Stimulated activated CD8-positive, alpha-beta memory T cell treated with anti-CD3 and anti-CD28 coated beads, Interleukin-15, amount 100 ng/mL, for 1 hour (primary cell): Measurements from ENCODE around the gene MYEF2.

Source experiments
- DNase-seq: peaks from one replicate; pipeline ENCODE4 v3.0.0-alpha.2; 2020; ENCODE audit warnings: low read depth

MYEF2 gene, protein sequence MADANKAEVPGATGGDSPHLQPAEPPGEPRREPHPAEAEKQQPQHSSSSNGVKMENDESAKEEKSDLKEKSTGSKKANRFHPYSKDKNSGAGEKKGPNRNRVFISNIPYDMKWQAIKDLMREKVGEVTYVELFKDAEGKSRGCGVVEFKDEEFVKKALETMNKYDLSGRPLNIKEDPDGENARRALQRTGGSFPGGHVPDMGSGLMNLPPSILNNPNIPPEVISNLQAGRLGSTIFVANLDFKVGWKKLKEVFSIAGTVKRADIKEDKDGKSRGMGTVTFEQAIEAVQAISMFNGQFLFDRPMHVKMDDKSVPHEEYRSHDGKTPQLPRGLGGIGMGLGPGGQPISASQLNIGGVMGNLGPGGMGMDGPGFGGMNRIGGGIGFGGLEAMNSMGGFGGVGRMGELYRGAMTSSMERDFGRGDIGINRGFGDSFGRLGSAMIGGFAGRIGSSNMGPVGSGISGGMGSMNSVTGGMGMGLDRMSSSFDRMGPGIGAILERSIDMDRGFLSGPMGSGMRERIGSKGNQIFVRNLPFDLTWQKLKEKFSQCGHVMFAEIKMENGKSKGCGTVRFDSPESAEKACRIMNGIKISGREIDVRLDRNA

DNA sequence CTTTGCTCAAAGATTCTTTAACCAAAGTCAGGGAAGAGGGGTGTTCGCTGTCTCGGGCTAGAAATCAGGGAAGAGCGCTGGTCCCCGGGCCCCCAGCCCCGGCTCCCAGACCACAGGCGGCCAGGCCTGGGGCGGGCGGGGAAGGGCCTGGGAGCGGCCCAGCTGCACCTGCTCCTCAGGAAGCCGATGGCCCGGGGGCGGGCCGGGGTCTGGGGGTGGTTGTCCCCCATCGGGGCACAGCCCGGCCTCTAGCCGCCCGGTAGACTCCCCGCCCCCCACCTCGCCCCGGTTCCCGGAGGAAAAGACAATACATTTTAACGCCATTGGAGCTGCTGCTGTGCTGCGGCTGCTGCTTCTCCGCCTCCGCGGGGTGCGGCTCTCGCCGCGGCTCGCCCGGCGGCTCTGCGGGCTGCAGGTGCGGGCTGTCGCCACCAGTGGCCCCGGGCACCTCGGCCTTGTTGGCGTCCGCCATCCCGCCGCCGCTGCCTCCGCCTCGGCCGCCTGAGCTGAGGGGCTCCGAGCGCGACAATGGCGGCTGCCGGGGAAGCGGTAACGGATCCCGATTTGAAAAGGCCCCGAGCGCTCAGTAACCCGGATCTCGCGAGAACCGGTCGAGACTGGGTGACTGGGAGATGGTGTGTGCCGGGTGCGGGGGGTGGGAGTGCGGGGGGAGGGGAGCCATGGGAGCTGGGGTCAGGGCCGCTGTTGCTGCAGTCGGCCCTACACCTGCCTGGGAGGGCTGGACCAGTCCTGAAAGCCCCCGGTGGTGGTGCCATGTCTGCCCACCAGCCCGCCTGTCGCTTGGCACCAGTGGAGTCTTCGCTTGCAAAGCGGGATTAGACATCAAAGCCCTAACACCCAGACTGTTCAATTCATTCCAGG is at the start of gene MYEF2:
MYEF2 (minus strand) TSS at position 530 of the 882 bp plus-strand sequence; CDS start at position 472, 58 bp downstream.
- DNase-seq: peak; percentile 49

DNA sequence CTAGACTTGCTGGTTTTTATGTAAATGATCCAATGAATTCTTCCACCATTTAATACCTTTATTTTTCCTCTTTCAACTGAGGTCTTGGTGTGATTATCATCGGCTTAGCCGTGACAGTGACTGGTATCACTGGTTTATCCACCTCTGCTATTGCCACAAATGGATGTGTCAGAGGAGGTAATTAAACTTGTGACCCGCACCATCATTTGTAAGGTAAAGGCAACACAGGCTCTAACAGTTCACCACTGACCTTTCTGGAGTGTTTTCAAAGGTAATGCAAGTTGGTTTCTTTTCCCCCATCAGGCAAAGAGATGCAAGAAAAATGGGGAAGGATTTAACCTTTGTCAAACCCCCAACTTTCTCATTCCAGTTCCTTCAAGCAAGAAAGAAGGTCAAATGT is 47.7 kb upstream of the MYEF2 start:
- DNase-seq: no peak

DNA sequence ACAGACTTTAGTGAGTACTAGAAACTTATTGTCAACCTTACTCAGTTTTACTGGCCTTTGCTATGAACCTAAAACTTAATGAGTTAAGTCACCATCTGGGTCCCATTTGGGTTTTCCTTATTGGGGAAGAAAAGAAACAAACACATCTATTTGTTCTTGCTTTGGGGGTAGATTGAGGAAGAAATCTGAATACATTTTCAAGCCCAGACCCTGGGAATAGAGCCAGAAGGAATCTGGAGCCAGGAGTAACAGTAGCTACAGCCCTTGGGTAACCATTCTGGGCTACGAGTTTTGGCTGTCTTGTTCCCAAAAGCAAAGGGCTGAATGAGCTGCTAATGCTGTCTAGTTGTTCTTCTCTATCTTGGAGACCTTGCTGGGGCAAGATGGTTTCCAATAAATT is 44.5 kb upstream of the MYEF2 start:
- no peak for DNase-seq

DNA sequence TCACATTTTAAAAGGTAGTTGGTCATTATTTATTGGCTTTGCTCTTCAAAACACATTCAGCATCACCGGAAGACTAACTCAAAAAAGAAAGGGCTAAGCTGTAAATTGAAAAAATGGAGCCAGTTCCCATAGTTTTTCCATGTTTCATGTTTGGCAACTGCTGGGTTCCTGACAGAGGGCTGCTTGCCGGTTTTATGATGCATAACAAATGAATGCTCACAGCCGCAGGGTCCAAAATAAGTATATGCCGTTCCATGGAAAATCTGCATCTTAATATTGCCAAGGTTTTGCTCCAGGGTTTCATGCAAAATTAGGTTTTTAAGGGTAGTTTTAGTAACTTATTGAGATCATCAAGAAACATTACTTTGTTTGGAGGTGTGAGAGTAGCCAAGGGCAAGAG is 43.8 kb upstream of the MYEF2 start:
- DNase-seq: no peak

DNA sequence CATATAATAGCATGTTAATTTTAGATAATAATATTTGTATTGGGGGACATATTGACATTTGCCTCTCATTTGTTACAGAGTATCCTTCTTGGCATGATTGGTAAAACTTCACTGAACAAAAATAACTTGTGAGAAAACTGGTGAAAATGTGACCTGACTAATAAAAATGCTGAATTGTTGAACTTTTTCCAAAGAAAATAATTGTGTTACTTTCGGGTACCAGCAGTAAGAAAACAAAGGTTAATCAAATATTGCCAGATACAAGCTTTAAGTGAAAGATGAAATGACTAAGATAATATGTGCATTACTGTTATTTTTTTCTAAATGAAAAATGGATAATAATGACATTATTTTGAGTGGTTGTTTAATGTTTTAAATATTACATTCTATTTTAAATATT is 43.2 kb upstream of the MYEF2 start:
- DNase-seq: no peak

DNA sequence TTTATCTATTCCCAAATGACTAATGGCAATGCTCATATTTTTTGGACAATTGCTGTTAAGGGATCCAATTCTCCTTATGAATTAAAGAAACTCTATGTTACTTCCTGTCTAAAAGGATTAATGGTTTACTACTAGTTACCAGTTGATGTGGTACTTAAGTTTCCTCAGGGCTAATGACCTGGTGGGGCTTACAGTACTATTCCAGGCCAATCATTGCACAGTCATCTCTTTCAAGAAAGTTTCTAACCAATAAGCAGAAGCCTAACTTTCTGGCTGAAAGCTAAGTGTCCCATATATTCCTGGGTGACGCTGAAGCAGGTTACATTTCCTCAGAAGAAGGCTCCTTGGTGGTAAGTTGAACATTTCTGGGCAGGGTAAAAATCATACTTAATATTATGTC is 27.9 kb upstream of the MYEF2 start, which contains the start of gene SLC12A1:
SLC12A1 (plus strand) TSS at position 322 of the 400 bp plus-strand sequence. CDS start 1,418 bp downstream, outside the sequence.
- no peak for DNase-seq

DNA sequence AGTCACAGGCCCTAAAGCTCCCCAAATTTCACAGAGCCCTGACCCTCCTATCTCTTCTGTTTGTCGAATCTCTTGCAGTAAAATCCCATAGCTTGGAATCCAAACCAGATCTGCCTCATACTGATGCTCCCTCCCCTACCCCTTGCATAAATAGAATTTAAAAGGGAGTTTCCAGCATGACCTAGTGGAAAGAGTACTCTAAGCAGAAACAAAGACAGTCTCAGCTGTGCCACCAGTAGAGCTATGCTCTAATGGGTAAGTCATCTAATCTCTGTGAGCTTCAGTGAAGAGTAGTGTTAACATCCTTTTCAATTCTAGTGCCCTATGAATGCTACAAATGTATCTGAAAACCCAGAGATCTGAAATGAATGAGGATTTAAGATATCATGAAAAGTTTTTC is 24.0 kb upstream of the MYEF2 start:
- no peak for DNase-seq

DNA sequence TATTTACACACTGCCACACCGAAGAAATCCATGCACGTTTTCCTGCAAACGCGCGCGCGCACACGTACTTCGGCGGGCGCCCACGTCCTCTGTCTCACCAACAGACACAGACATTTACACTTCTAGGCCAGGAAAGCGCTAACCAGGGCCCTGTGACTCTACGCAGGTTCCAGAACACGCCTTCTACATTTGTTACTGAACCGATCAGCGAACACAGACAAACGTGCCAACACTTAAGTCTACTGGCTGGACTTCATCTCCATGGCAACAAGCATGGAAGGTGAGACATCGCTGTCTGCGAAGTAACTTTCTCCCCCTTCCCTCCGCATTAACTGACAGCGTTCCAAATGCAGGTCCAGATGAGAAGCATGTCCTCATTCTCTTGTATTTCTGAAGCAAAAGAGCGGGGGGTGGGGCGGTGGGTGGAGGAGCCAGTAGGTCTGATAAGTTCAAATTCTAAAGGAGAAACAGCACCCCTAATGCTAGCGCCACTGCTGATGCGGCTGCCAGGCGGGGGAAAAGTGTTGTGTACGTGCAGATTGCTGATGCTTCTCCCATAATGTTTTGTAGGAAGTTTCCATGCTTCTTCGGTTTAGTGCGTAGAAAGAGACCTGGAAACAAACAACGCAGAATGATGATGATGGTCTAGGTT is 13.6 kb upstream of the MYEF2 start, which contains the start of gene CTXN2:
CTXN2 (plus strand) TSS at position 92 of the 652 bp plus-strand sequence. CDS start 9,636 bp downstream, outside the sequence.
- no peak for DNase-seq

DNA sequence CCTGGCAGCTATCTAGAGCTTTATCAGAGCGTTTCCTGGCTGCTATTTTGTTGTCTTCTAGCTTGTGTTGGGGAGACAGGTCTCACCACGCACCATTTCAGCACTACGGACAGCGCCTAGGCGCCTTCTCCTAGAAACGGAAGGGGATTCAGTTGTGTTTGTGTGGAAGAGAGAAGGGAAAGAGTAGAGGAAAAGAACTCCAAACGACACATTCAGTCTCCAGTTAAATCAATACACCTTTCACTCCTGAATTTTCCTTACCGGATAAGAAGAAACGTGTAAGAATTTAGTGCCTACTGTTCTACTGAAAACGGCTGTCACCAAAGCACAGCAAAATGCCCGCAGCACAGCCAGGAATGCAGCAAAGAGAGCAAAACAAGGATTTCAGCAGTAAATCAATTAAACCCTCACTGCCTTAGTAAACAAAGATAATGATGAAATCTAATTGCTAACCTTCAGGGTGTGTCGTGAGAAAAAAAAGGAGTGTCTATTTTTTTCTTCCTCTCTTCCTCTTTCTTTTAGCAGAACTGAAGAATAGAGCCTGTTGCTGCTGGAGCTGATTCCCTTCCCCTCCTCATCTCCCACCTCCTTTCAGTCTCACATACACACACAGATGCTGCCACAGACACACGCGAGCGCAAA is 13.0 kb upstream of the MYEF2 start:
- DNase-seq: peak; percentile 1

DNA sequence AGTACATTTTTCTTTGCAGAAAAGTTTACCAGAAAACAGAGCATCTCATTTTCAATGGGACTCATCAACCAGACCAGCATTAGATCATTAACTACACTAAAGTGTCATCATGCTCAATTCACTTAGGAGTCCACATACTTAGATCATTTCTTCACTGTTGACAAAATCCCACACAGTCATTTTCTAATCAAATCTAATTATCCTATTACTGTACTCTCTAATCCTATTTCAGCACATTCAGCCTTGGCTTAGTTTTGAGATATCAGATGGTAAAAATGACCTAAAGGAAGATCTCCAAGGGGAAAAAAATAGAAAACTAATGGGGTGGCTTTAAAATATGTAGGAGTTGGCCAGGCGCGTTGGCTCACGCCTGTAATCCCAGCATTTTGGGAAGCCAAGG is 8.2 kb upstream of the MYEF2 start:
- DNase-seq: no peak

DNA sequence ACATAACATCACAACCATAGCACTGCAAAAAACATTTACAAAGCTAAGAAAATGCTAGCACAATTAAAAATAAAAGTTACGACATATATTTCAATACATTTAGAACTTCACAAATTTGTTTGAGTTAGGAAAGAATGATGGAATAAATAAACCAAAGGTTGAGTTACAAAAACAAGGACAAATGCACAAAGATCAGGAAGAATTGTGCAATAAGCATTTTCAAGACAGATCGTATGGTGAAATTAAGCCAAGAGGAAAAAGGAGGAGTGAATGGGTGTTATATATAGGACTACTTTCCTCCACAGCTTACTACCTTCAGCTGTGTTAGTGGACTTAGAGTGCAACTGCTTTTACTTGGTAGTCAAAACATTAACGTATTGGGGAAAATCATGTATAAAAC is 7.4 kb upstream of the MYEF2 start:
- no peak for DNase-seq

DNA sequence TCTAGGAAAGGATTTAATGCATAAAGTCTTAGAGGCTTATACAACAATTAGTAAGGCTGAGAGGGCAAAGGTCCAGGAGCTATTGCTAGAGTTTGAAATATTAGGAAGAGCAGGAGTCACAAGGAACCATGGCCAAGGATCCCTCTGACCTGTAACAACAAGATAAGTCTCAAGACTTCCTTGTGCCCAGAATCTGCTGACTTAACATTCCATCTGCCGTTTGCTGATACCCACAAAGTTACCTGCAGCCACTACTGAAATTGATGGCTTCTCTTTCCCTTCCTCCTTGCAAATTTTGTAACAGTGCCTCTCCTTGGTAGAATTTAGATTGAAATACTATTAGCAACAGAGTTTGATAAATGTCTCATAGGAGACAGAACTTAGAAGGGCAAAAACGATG is 4.7 kb upstream of the MYEF2 start:
- no peak for DNase-seq

DNA sequence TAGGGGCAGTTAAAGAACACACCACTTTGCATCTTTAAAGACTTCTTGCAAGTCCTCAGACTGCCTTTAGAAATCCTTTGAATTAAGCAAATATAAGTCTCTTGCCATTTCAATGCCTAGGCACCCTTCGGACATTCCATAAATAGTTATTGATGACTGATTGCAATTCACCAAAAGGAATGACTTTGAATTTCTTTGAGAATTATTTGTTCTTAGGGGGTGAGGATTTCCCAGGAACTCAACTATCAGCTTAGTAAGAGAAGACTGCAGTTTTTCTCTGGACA is 495 bp upstream of the MYEF2 start:
- DNase-seq: no peak

DNA sequence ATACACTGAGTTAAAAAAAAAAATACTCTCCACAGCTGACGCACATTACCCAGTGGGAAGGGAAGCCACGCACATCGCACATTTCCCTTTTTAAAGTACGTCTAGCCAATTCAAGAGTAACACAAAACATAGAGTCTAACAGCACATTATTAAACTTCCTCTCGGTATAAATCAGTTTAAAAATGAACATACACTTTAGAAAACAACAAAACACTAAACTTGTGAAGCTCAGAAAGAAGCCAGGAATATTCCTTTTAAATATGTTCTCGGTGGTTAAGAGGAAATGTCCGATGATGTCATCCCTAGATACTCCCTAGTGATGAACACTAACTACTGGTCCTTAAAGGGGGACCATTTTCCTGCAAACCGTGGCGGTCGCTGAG is 721 bp downstream of the MYEF2 start:
- no peak for DNase-seq

DNA sequence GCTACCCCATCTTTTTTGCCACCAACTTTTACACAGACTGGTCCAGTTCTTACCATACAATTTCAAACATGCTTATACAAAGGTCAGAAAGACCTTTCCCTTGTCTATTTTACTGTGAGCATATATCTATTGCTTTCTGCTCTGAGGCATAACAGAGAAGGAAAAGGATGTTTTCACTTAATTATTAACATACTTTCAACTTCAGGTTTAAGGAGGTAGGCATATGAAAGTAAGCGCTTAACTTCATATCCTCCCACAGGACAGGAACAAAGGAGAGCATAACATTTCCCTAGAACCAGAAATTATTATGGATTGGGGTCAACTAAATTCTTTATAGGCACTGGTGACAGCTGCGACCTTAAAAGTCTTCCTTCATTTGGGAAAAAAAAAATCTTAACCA is 1.1 kb downstream of the MYEF2 start:
- DNase-seq: no peak

DNA sequence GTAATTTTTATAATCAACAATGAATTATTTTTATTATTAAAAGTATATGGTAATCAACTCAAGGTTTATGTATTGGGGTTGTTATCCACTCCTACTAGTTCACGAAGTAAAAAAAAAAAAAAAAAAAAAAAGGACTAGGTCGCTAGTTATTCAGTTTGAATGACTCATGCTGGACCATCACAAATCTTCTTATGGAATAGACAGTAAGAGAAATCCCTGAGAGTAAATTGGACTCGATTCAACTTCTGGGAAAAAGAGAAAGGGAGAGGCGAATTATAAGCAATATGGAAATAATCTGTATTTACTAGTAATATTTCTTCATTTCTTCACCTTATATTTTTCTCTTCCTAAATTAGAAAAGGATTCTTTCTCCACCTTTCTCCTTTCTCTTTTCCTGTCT is 2.0 kb downstream of the MYEF2 start:
- DNase-seq: no peak

DNA sequence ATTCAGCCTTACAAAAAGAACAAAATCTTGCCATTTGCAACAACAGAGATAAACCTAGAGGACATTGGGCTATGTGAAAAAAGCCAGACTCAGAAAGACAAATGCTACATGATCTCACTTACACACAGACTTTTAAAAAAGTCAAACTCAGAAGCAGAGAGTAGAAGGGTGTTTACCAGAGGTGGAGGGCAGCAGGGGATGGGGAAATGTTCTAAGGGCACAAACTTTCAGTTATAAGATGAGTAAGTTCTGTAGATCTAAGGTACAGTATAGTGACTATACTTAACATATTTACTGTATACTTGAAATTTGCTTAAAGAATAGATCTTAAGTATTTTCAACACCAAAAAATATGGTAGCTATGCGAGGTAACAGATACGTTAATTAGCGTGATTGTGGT is 3.0 kb downstream of the MYEF2 start:
- no peak for DNase-seq

DNA sequence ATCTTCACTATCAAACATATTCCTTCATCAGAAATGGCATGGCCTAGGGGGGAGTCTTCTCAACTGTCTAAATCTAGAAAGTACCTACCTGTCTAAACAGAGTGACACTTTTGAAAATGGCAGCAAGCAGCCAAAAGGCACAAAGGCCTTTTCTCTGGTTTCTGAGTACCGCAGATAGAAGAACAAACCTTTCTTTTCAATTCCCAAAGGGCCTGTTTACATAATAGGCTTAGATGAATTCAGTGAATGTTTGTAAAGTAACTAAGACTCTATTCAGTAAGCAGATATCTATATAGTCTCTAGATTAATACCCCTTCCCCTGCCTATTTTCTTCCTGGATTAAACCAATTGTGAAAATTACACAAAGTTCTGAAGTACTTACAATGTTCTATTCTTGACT is 7.1 kb downstream of the MYEF2 start:
- DNase-seq: no peak

DNA sequence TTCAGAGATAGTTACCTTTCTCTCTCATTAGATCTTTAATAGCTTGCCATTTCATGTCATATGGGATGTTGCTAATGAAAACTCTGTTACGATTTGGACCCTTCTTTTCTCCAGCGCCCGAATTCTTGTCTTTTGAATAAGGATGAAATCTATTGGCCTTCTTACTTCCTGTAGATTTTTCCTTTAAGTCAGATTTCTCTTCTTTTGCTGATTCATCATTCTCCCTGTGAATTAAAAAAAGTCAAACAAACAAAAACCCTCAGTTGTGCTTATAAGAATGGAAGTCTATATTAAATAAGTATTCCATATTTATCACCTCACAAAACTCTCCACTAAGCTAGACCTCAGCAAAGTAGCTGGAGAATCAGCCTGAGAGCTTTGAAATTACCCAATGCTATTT is 9.5 kb downstream of the MYEF2 start:
- DNase-seq: no peak

DNA sequence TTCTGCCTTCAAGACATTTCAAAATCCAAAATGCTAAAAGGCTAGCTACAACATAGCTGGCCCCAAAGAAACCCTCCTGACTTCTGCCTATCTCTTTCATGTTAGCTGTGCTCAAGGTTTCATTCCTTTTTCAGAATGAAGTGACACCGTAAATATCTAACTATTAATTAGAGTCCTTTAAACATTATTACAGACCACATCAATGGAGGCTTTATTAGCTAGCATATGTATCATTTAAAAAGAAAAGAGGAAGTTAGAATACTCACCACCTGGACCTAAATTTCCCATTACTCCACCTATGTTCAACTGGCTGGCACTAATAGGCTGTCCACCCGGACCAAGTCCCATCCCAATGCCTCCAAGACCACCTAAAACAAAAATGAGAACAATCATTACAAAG is 24.6 kb downstream of the MYEF2 start:
- no peak for DNase-seq

DNA sequence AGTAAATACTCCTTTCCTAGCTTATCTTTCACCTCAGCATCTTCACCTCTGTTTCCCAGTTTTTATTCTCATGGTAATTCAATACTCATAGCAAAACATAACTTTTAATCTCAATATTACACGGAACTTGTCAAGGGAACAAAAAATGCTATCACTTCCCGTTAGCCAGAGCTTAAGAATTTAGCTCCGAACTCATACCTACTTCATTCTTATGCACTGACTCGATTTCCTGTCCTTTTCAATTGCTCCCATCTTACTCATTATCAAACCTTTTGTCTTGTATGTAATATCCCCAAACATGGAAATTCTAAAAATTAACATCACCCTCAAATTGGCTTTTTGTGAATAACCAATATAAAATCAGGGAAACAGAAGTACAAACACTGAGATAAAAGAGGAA is 28.2 kb downstream of the MYEF2 start:
- DNase-seq: no peak

DNA sequence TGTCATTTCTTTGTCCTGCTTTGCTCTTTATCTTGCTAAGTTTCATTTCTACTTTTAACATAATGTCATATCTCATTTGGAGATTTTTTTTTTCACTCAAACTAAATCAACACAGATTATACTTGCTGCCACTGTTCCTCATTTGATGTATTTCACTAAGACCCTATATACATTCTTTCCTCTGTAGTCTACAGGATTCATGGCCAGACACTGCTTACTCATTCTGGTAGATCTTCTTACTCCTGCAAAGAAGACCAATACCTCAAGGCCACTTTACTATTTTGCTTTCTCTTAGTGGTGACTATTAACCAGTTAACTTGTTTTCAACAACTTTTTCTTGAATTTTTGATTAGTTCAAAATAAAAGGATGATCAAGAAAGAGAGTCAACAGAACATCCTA is 30.7 kb downstream of the MYEF2 start:
- DNase-seq: no peak
